GM19452 (cell line): ENCODE data around the gene STPG1.
A peak's percentile ranks its signal among the peaks of the same experiment; 100 is the strongest.

Experiments used
- ATAC-seq: cut with Tn5 transposase; IDR thresholded peaks from one replicate; pipeline ENCODE4 v1.9.1; 2021; ENCODE audit not compliant: unreplicated experiment

STPG1 gene

GRCh38 chr1:24393892-24394291 is 19.7 kb downstream of the STPG1 start:
- no peak for ATAC-seq

DNA sequence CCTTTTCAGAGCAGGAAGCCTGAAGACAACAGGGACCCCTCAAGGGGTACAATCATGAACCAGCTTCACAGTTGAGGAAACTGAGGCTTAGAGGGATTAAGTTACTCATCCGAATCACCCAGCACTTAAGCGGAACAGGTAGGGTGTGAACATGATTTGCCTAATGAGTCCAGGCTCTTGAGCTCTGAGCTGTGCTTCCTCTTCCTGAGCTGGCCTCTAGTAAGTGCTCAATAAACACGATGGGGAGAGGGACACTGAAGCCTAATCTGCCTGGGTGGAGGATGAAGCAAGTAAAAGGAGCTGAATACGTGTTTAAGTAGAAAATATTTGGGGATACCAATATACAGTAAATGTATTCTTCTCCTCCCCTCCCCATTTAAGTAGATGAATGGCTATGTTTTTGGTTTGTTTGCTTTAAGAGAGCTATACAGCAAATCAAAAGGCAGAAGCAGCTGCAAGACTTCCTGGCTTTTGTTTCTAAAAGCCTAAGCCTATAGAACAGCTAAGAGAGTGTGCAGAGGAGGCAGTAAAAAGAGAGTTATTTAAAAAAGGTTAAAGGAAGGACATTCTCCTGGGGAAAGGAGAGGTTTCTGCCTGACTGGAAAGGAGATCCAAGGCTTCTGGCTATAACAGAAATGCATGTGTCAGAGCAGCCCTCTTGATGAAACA is 20.5 kb downstream of the STPG1 start:
- no peak for ATAC-seq

- no peak for ATAC-seq
Measured at GRCh38 chr1:24392604-24392946, 21.0 kb downstream of the STPG1 start.

- peak; percentile 56 for ATAC-seq
Measured at GRCh38 chr1:24391882-24392603, 21.5 kb downstream of the STPG1 start.

DNA sequence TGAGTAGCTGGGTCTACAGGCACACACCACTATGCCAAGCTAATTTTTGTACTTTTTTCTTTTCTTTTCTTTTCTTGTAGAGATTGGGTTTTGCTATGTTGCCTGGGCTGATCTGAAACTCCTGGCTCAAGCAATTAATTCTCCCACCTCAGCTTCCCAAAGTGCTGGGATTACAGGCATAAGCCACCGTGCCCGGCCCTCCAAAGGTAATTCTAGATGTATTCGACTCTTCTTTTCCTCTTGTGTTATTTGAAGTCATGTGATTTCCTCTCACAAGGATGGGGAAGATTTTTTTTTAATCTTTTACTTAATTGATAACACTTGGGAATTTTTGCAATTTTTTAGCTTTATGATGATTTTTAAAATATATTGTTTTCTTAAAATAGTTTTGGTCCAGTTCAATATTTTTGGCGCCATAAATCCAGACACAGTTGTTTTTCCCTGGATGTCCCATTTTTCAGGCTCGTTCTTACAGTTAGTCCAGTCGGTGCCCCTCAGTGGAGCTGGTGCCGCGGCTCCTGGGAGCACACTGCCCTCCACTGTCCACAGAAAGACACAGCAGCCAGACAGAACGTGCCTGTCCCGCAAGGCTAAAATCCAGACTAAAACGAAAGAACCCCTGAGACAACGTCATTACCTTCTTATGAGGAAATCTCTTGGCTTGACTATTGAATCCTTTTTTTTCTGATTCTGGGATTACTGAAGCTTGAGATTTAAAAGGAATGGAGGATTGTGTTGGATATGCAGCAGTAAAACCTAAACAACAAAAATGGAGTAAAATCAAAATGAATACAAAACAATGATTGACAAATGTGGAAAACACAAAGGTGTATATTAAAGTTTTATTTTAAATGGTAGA is 22.4 kb downstream of the STPG1 start:
- peak; percentile 47 for ATAC-seq

- no peak for ATAC-seq
Measured at GRCh38 chr1:24389231-24389678, 24.3 kb downstream of the STPG1 start.

- ATAC-seq, result no peak
Measured at GRCh38 chr1:24388331-24388885, 25.2 kb downstream of the STPG1 start.

- ATAC-seq, result no peak
Measured at GRCh38 chr1:24387636-24388175, 25.9 kb downstream of the STPG1 start.

DNA sequence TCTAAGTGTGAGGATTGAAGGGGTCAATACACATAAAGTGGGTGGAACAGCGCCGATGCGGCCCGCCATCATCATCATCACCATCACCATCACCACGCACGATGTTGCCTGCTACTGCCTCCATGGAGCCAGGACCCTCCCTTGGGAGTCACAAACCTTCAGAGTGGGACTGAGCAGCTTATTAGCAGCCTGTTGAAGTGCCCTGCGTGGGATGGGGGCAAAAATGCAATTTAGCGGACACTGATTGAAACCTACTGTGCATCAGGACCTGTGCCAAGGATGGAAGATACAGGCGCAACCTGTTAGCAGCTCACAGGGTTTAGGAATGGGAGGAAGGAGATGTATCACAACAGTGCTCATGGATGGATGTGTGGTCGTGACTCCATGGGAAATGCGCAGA is 26.7 kb downstream of the STPG1 start:
- ATAC-seq, result no peak

DNA sequence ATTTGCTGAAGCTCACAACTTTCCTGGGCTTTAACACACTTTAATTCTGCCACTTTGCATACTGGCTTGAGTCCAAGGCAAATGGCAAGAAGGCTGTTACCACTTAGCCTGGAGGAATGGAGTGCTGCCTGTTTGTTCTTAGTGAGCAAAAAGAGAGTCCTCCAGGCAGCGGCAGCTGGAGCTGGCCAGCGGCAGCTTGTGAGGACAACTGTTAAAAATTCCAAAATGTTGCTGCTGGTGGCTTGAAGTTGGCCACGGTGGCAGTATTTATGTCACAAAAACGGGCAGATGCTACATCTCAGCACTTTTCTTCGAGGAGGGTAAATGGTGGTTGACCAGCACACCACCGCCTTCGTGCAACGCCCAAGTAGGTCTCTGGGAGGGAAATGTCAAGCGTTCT is 27.3 kb downstream of the STPG1 start:
- ATAC-seq, result no peak

DNA sequence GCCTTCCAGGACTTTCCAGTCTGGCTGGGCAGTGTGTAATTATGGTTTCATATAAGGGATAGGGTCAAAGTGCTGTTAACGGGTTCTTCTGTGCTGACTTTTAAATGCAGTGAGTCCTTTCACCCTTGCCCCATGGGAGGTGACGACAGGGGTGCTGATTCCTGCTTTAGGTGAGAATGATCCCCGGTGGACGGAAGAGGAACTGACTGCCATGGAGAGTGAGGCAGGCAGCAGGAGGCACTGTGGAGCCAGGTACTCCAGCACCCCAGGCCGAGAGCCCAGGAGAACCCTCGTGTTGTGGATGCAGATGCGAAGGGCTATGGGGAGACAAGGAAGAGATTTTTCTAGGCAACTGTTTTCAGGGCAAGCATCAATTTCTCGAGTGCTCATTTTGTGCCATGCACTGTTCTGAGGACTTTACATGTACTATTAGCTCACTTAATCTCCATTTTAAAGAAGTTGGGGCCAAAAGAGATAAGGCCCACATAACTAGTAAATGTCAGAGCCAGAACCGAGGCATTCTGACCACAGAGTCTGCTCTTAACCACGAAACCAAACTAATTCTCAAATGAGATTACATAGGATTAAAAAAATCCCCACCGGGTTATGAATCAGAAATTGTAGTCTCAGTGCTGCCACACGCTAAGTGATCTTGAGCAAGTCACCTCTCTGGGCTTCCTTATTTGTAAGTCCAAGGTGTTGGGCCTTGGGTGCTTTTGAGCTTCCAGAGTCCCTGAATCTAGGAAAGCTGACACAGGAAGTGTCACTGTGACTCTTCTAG is 28.2 kb downstream of the STPG1 start:
- ATAC-seq, result no peak

DNA sequence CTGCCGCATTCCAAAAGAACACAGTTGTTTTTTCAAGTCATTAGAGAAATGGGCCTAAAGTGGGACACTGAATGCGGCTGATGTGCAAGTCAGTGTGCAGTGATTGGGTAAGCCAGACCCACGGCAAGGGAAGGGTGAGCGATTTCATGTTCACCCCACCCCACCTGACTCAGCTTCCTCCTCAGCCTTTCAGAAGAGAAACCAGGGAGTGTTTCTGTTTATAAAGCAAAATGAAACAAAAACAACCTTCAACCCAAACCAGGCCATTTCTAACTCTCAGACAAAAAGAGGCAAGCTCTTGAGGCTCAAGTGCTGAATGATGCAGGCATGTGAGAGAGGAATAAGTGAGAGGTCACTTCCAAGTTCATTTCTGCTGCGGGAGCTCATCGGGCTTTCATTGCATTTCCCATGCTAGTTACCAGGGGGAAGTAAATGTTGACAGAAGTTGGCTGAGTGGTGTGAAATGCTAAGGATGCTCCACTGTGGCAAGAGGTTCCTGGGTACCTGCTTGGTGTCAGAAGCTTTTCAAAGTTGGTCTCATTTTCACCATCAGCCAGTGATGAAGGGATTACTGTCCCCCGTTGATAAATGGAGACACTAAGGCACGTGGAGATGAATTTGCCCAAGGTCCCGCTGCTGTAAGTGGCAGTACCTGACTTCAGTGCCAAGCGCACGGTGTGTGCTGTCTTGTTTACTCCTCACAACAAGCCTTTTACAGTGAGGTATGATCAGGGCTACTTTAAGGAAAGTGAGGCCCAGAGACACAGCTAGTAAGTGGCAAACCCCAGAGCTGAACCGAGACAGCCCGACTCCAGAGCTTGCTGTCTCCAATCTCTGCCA is 29.1 kb downstream of the STPG1 start:
- ATAC-seq, result no peak

GRCh38 chr1:24383381-24383940 is 30.1 kb downstream of the STPG1 start:
- no peak for ATAC-seq

DNA sequence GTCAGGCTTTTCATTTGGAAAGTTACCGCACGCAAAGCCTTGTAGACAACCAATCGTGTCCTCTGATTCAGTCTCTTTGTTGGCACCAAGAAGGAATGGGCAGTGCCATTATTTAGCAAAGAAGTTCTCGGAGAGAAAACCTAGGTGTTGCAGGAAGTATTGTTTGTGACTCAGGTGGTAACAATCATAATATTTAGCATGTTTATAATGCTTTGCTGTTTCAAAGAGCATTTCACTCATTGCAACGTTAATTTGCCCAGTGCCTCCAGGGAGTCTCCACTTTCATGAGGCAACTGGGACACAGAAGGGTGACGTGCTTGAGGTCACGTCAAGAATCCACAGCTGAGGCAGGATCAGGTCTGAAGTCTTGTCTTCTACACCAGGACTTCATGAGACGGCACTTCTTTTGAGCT is 31.4 kb downstream of the STPG1 start:
- no peak for ATAC-seq

DNA sequence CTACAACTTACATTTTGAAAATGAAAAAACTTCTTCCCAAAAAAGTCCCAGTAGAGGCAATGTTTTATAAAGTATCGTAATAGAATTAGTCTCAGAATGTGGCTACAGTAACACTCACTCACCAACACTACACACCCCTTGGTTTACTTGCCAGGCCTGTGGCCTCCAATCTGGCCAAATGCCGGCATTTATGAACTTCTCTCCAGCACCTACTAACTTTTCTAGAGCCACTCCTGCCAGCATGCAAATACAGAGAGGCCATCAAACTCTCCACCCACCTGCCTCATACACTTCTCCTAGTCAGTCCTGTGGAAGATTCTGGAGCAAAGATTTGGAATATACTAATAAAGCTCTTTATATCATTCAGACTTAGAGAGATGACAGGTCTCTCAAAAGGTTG is 32.3 kb downstream of the STPG1 start:
- no peak for ATAC-seq

- no peak for ATAC-seq
Measured at GRCh38 chr1:24380508-24380907, 33.1 kb downstream of the STPG1 start.

DNA sequence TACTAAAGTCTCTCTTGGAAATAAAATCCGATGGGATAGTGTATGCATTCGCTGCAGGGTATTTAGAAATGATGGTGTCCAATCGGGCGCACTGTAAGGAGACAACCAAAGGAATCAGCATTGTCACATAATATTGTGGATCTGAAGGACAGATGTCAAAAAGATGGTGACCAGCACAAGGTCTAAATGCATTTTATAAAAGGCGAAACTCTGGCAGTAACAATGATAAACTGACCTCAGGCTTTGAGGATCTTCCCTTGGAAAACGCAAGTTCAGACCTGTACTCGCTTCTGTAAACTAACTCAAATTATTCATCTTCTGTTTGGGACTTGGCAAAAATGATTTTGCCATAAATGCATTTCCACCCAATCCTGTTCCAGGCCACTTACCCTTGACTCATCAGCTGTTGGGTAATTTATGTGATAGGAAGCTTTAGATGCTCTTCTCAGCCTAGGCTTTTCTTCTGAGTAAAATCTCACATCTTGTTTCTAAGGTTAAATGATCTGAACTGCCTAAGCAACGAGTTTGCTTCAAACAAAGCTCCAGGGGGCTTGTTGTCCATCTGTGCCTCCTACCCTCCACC is 33.8 kb downstream of the STPG1 start:
- no peak for ATAC-seq

DNA sequence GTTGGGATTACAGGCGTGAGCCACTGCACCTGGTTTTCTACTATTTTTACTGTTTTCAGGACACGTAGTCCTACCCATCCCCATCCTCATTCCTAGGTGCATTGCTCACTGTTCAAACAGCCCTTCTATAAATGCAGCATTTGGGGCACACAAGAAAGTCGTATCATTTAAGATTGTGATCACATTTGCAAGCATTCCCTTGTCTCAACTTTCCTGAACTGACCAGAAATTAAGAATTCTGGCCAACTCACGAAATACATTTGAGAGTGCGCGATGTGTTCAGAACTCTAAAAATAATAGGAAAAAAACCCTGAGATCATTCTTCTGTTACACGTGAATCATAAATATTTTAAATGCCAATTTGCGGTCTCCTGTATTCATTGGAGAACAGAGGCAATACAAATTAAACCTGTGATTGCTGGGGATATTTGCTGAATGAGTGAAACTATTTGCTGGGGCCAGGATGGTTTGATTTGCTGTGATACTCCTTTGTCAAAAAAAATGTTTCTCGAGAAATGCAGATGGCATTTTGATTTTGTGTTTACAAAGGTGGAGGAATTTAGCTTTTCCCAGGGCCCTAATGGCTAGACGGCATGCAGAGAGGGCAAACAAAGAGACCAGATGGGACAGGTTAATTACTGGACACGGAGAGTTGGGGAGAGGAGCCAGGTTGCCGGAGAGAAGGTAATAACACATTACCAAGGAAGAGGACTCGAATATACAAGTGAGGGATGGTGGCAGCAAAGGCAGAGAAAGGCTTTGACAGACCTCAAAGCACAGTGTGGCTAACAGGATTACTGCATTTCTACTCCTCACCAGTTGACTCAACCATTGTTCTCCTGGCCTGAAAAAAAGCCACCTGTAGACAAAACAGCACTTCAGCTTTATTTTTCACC is 38.4 kb downstream of the STPG1 start:
- no peak for ATAC-seq
